ENCODE measurements around the gene ABCG5.

Gene ABCG5

GRCh38 chr2:43800894-43801293, 37.7 kb downstream of the ABCG5 start:
- no peak overlapping the region for H3K4me3 ChIP-seq (ENCODE audit: control insufficient read depth, low read depth, low read length)
- DNase-seq (ENCODE audit: low read depth) = no peak
- no peak for TF ChIP-seq CTCF (IDR thresholded peaks at IDR 0.05; ENCODE audit: control insufficient read depth, insufficient read depth, low read depth, low read length, missing control alignments)

DNA sequence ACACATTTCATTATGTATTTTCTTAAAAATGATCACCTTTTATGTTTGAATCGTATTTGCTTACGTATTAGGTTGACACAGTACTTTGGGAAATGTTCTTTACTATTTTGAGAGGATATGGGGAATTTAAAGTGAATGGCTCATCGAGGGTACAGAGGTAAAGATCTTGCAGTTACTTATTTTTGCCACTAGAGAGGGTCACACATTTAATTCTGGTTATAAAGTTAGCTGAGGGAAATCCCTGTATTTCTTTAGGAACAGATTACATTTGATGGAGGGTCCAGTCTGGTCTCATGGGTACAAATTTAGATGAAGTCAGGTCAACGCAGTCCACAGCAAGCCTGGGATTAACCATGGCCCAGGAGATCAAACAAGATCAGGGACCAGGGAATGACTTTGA, 40.3 kb downstream of the ABCG5 start:
- no peak overlapping the region for H3K4me3 ChIP-seq (ENCODE audit: control insufficient read depth, low read depth, low read length)
- no peak for TF ChIP-seq CTCF (IDR thresholded peaks at IDR 0.05; ENCODE audit: control insufficient read depth, insufficient read depth, low read depth, low read length, missing control alignments)
- no peak for DNase-seq (ENCODE audit: low read depth)

DNA sequence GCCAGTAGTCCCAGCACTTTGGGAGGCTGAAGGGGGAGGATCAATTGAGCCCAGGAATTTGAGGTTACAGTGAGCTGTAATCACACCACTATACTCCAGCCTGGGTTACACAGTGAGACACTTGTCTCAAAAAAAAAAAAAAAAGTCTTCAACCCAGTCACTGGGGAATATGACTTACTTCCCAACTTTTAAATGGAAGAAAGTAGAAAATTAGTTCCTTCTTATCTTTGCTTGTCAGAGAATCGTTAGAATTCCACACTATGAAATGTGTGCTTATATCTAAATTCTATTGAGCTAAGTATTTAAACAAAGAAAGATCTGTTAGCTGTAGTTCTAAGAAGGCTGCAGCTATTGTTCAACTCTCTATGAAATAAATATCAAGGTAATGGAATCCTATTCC, 42.4 kb downstream of the ABCG5 start:
- TF ChIP-seq CTCF (IDR thresholded peaks at IDR 0.05; ENCODE audit: control insufficient read depth, insufficient read depth, low read depth, low read length, missing control alignments) = no peak
- DNase-seq (ENCODE audit: low read depth) = no peak
- no peak overlapping the region for H3K4me3 ChIP-seq (ENCODE audit: control insufficient read depth, low read depth, low read length)

- TF ChIP-seq CTCF (IDR thresholded peaks at IDR 0.05; ENCODE audit: control insufficient read depth, insufficient read depth, low read depth, low read length, missing control alignments) = no peak
- no peak for DNase-seq (ENCODE audit: low read depth)
- H3K4me3 ChIP-seq (ENCODE audit: control insufficient read depth, low read depth, low read length) = no peak overlapping the region
Measured at GRCh38 chr2:43794956-43795355, 43.7 kb downstream of the ABCG5 start.

- TF ChIP-seq CTCF (IDR thresholded peaks at IDR 0.05; ENCODE audit: control insufficient read depth, insufficient read depth, low read depth, low read length, missing control alignments) = no peak
- DNase-seq (ENCODE audit: low read depth) = no peak
- H3K4me3 ChIP-seq (ENCODE audit: control insufficient read depth, low read depth, low read length) = no peak overlapping the region
Measured at GRCh38 chr2:43792653-43793052, 46.0 kb downstream of the ABCG5 start.

DNA sequence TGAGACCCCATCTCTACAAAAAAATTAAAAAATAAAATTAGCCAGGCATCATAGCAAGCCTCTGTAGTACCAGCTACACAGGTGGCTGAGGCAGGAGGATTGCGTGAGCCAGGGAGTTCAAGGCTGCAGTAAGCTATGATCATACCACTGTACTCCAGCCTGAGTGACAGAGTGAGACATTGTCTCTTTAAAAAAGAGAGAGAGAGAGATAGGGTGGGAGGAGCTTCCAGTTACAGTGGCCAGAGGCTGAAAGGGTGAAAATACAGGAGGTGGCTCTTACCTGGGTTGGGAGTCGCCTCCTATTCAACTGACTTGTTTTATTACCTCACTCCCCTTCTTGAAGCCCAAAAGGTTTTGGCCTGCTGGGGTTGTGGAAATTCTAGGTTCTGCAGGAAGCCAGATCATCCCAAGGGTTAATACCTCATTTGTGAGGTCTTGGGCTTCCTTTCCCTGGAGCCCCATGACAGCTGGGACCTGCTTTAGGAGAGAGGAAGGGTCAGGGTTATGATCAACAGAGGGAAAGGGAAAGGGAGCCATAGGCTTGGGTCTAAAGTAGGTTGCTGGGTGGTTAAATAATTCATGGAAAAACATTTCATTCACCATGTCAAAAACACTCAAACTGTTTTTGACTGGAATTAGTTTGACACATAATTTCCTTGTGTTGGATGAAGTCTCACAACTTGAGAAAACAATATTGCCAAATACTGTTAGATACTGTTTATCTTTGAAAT, 47.4 kb downstream of the ABCG5 start:
- TF ChIP-seq CTCF (IDR thresholded peaks at IDR 0.05; ENCODE audit: control insufficient read depth, insufficient read depth, low read depth, low read length, missing control alignments) = no peak
- no peak for DNase-seq (ENCODE audit: low read depth)
- H3K4me3 ChIP-seq (ENCODE audit: control insufficient read depth, low read depth, low read length) = no peak overlapping the region
